Activated CD4-positive, alpha-beta T cell treated with anti-CD3 and anti-CD28 coated beads for 4 hours (primary cell): Measurements from ENCODE around the gene GIPC3.
A peak's percentile ranks its signal among the peaks of the same experiment; 100 is the strongest.
"Not testable (repeated sequence)": the region's sequence is repeated elsewhere in the genome, so short reads cannot be mapped to it uniquely, and the experiment has no call there.

Experiments used
- DNase-seq, 2 donors: peaks; one replicate each; pipeline ENCODE4 v3.0.0-alpha.2; 2020

Gene GIPC3

GRCh38 chr19:3550947-3551791 lies 34.1 kb upstream of the GIPC3 start:
- DNase-seq: no peak

- no peak for DNase-seq
Measured at GRCh38 chr19:3551792-3552095, 33.5 kb upstream of the GIPC3 start.

- peak in 1 of 2 donors; percentile 40 for DNase-seq
Measured at GRCh38 chr19:3554254-3555083, 30.8 kb upstream of the GIPC3 start.

- DNase-seq: no peak
Measured at GRCh38 chr19:3555653-3556422, 29.4 kb upstream of the GIPC3 start.

GRCh38 chr19:3556423-3556977 lies 28.8 kb upstream of the GIPC3 start:
- no peak for DNase-seq

- DNase-seq: peak; percentile 75 to 77
Measured at GRCh38 chr19:3556978-3557460, 28.3 kb upstream of the GIPC3 start.

- peak; percentile 93 to 96 for DNase-seq
Measured at GRCh38 chr19:3557461-3558248, 27.6 kb upstream of the GIPC3 start, which contains the start of gene MFSD12. TSS of gene MFSD12 (minus strand) at chr19:3557586. CDS start at chr19:3557403, 183 bp downstream.

GRCh38 chr19:3563709-3564524 lies 21.4 kb upstream of the GIPC3 start:
- DNase-seq: no peak

- no peak for DNase-seq
Measured at GRCh38 chr19:3565139-3565538, 20.1 kb upstream of the GIPC3 start.

GRCh38 chr19:3570042-3570441 lies 15.2 kb upstream of the GIPC3 start:
- DNase-seq: not testable (repeated sequence)

- DNase-seq: no peak
Measured at GRCh38 chr19:3570606-3571011, 14.7 kb upstream of the GIPC3 start.

GRCh38 chr19:3572132-3572854 lies 13.0 kb upstream of the GIPC3 start:
- peak; percentile 99 to 100 for DNase-seq

GRCh38 chr19:3572855-3573161 lies 12.5 kb upstream of the GIPC3 start, which contains the start of gene HMG20B:
TSS of gene HMG20B (plus strand) at chr19:3572944. CDS start at chr19:3573310, 366 bp downstream.
- no peak for DNase-seq

GRCh38 chr19:3573162-3573857 lies 12.0 kb upstream of the GIPC3 start:
- no peak for DNase-seq

GRCh38 chr19:3573858-3574637 lies 11.2 kb upstream of the GIPC3 start:
- DNase-seq: peak; percentile 73 to 83

GRCh38 chr19:3575260-3575741 lies 10.0 kb upstream of the GIPC3 start:
- DNase-seq: no peak

- no peak for DNase-seq
Measured at GRCh38 chr19:3575949-3576673, 9.2 kb upstream of the GIPC3 start.
